Fibroblast of lung (primary cell): Measurements from ENCODE around the gene FCSK. TPM values are rescaled to one million over a fixed set of nuclear protein-coding genes. Genes with fewer than 3 reads are reported as not detected.

Source experiments
- DNase-seq, 2 donors: peaks; one replicate each; pipeline versions ENCODE4 v3.0.0 to v3.0.0-alpha.2; 2010; ENCODE audit warnings: low read depth in 2 of 2
- H2AFZ ChIP-seq: 2 replicates; pipeline ENCODE4 v1.5.1; 2012; ENCODE audit warnings: low read length, control low read depth, inconsistent platforms
- H3K27ac ChIP-seq: 2 replicates; pipeline ENCODE4 v1.5.1; 2011; ENCODE audit warnings: low read length, control low read depth; ENCODE audit not compliant: insufficient read depth
- H3K27me3 ChIP-seq: 2 replicates; pipeline ENCODE4 v1.5.1; 2011; ENCODE audit warnings: mild to moderate bottlenecking, low read length; ENCODE audit not compliant: control insufficient read depth, insufficient read depth
- H3K36me3 ChIP-seq: 2 replicates; pipeline ENCODE4 v1.5.1; 2011; ENCODE audit warnings: low read length; ENCODE audit not compliant: control insufficient read depth, insufficient read depth
- H3K4me1 ChIP-seq: 2 replicates; pipeline ENCODE4 v1.5.1; 2011; ENCODE audit warnings: low read length; ENCODE audit not compliant: control insufficient read depth, insufficient read depth; ENCODE audit errors: extremely low read depth
- H3K4me2 ChIP-seq: 2 replicates; pipeline ENCODE4 v1.5.1; 2011; ENCODE audit warnings: low read length, control low read depth; ENCODE audit not compliant: insufficient read depth; ENCODE audit errors: extremely low read depth
- H3K4me3 ChIP-seq, 4 experiments: fragments of 200-600 bp in 1 of 4; sonication (generic) in 1 of 4; replicated peaks in 1 of 4; 2 replicates each; pipeline ENCODE4 v1.5.1; 2011 to 2016; ENCODE audit warnings: low read length in 4 of 4, low read depth in 3 of 4, mild to moderate bottlenecking in 3 of 4, control low read depth in 2 of 4, inconsistent platforms in 1 of 4, mixed read lengths in 1 of 4; ENCODE audit not compliant: insufficient read depth in 1 of 4; ENCODE audit errors: control extremely low read depth in 1 of 4
- H3K79me2 ChIP-seq: 2 replicates; pipeline ENCODE4 v1.5.1; 2012; ENCODE audit warnings: mild to moderate bottlenecking, low read length, inconsistent platforms; ENCODE audit not compliant: control insufficient read depth, insufficient read depth
- H3K9ac ChIP-seq: 2 replicates; pipeline ENCODE4 v1.5.1; 2011; ENCODE audit warnings: mild to moderate bottlenecking, low read length, control low read depth; ENCODE audit not compliant: insufficient read depth
- H3K9me3 ChIP-seq: 2 replicates; pipeline ENCODE4 v1.5.1; 2012; ENCODE audit warnings: low read depth, low read length; ENCODE audit not compliant: control insufficient read depth, insufficient read depth
- H4K20me1 ChIP-seq: 2 replicates; pipeline ENCODE4 v1.5.1; 2011; ENCODE audit warnings: low read length; ENCODE audit not compliant: control insufficient read depth, insufficient read depth; ENCODE audit errors: extremely low read depth
- CTCF ChIP-seq, 2 donors: IDR thresholded peaks in 1 of 2; conservative IDR thresholded peaks in 1 of 2; 1 replicate in 1 of 2; 2 replicates in 1 of 2; pipeline ENCODE4 v1.5.1; 2011 to 2012; ENCODE audit warnings: low read length in 2 of 2, control low read depth in 1 of 2, inconsistent platforms in 1 of 2, low read depth in 1 of 2, mild to moderate bottlenecking in 1 of 2
- EZH2 ChIP-seq: IDR thresholded peaks from 2 replicates; pipeline ENCODE4 v1.5.1; 2012; ENCODE audit warnings: low read length, control low read depth, mild to moderate bottlenecking; ENCODE audit errors: missing control alignments
- polyA plus RNA-seq, 2 donors: library from polyadenylated mRNA; depleted of rRNA in 1 of 2; stranded (reverse) in 1 of 2; unstranded in 1 of 2; fragments of >200 nt; gene quantifications; 2 replicates each; pipeline ENCODE4 v1.2.1, GENCODE V29; 2011 to 2012; ENCODE audit warnings: missing spikeins in 1 of 2
- total RNA-seq: library from RNA; depleted of rRNA; stranded (reverse); fragments of >200 nt; gene quantifications from 2 replicates; pipeline ENCODE4 v1.2.1, GENCODE V29; 2014

Gene FCSK
- total and polyA plus RNA-seq, 2 donors (not counting 1 experiment from before 2014, with no cell fraction given), result 4.9 to 13.5 TPM

GRCh38 chr16:70527315-70527996 is 73.1 kb downstream of the FCSK start:
- H3K4me3 ChIP-seq, result peak overlapping the region in 2 of 4 experiments; percentile 31 to 55

GRCh38 chr16:70529051-70529777 is 74.8 kb downstream of the FCSK start:
- peaks cover 20% of the 10 kb centered on the region for H3K36me3 ChIP-seq
- no peaks in the 10 kb centered on the region for H3K27me3 ChIP-seq
- no peak for TF ChIP-seq EZH2
- TF ChIP-seq CTCF (conservative IDR thresholded peaks at IDR 0.05 in 1 of 2, IDR thresholded peaks at IDR 0.05 in 1 of 2; ENCODE audit: low read depth in 1 of 2, low read length in 2 of 2), result peak; percentile 47 to 61
- H3K9ac ChIP-seq, result no peak overlapping the region
- H3K4me1 ChIP-seq, result peaks cover 14% of the 10 kb centered on the region
- H3K4me3 ChIP-seq, result peak overlapping the region in 1 of 4 experiments; percentile 26
- DNase-seq, result peak; percentile 64 to 79
- H3K27ac ChIP-seq, result peak overlapping the region; percentile 26
- H2AFZ ChIP-seq, result no peak overlapping the region
- peak overlapping the region; percentile 37 for H3K4me2 ChIP-seq
- H4K20me1 ChIP-seq, result no peaks in the 10 kb centered on the region
- H3K9me3 ChIP-seq, result no peaks in the 10 kb centered on the region
- H3K79me2 ChIP-seq, result peaks cover 83% of the 10 kb centered on the region

More at GRCh38 chr16:70527315-70527996, 73.1 kb downstream of the FCSK start:
- TF ChIP-seq EZH2 (no peak), CTCF (conservative IDR thresholded peaks at IDR 0.05 in 1 of 2, IDR thresholded peaks at IDR 0.05 in 1 of 2; ENCODE audit: low read depth in 1 of 2, low read length in 2 of 2) (no peak)
- Histone ChIP-seq H3K9me3 (no peaks in the 10 kb centered on the region), H2AFZ (no peak overlapping the region), H3K4me2 (peak overlapping the region; percentile 75), H3K27ac (no peak overlapping the region), H3K27me3 (no peaks in the 10 kb centered on the region), H3K79me2 (peaks cover 84% of the 10 kb centered on the region), H3K4me1 (peaks cover 14% of the 10 kb centered on the region), H4K20me1 (no peaks in the 10 kb centered on the region), H3K9ac (no peak overlapping the region), H3K36me3 (peaks cover 15% of the 10 kb centered on the region)
- no peak for DNase-seq

Other genes starting within 250 kb of the FCSK start
- gene EXOSC6, start 202.7 kb upstream of the FCSK start, total RNA-seq, result 47.2 and 49.6 TPM in 2 replicates
- gene EXOSC6, start 202.7 kb upstream of the FCSK start, polyA plus RNA-seq, result 8.6 and 12.0 TPM in 2 replicates
- 440 and 596 TPM in 2 replicates for gene AARS1, start 165.1 kb upstream of the FCSK start, total RNA-seq
- gene AARS1, start 165.1 kb upstream of the FCSK start, polyA plus RNA-seq, result 134 and 137 TPM in 2 replicates
- gene DDX19B, start 155.4 kb upstream of the FCSK start, total RNA-seq, result 23.9 and 30.7 TPM in 2 replicates
- gene DDX19B, start 155.4 kb upstream of the FCSK start, polyA plus RNA-seq, result 41.0 and 46.0 TPM in 2 replicates
- 33.1 and 35.3 TPM in 2 replicates for gene DDX19A, start 107.7 kb upstream of the FCSK start, total RNA-seq
- gene DDX19A, start 107.7 kb upstream of the FCSK start, polyA plus RNA-seq, result 48.3 and 48.6 TPM in 2 replicates
- gene ST3GAL2, start 15.5 kb upstream of the FCSK start, total RNA-seq, result 9.5 and 17.8 TPM in 2 replicates
- 13.1 and 13.5 TPM in 2 replicates for gene ST3GAL2, start 15.5 kb upstream of the FCSK start, polyA plus RNA-seq
- gene COG4, start 69.0 kb downstream of the FCSK start, total RNA-seq, result 79.6 and 117 TPM in 2 replicates
- gene COG4, start 69.0 kb downstream of the FCSK start, polyA plus RNA-seq, result 36.2 and 50.7 TPM in 2 replicates
- gene SF3B3, start 69.2 kb downstream of the FCSK start, total RNA-seq, result 81.9 and 107 TPM in 2 replicates
- 89.2 and 166 TPM in 2 replicates for gene SF3B3, start 69.2 kb downstream of the FCSK start, polyA plus RNA-seq
- gene IL34, start 192.0 kb downstream of the FCSK start, total RNA-seq, result 5.1 and 5.4 TPM in 2 replicates
- 0.45 and 0.70 TPM in 2 replicates for gene IL34, start 192.0 kb downstream of the FCSK start, polyA plus RNA-seq
- 81.7 and 126 TPM in 2 replicates for gene MTSS2, start 231.5 kb downstream of the FCSK start, total RNA-seq
- 90.4 and 131 TPM in 2 replicates for gene MTSS2, start 231.5 kb downstream of the FCSK start, polyA plus RNA-seq